ENCODE results near the gene IRAK4. TPM values are rescaled to one million over a fixed set of nuclear protein-coding genes. Genes with fewer than 3 reads are reported as not detected.
A peak's percentile ranks its signal among the peaks of the same experiment; 100 is the strongest.

The IRAK4 gene
- total RNA-seq, 2 experiments from 2014 or later, result 43.4 to 46.0 TPM

DNA sequence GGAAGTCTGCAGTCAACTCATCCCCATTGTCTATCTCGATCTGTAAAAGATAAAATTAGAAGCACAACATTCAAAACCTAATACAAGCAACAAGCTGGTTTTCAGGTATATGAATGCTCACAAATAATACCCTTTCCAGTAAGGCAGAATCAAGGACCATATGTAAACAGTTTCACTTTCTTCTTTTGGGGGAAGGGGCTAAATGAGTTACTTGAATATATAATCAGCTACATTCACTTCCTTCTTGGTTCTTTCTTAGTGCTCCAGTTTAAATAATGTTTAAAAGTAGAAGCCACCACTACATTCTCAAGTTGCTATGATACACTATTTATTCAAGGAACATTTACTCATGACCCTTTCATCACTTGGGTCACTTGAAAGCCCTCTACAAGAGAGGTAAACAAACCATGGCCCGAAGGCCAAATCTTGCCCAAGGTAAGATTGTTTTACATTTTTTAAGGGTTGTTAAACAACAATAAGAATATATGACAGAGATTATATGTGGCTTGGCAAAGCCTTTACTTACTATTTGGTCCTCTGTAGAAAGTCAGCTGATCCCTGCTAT lies 37.0 kb downstream of the IRAK4 start:
- ATAC-seq (ENCODE audit: low read depth), result no peak

DNA sequence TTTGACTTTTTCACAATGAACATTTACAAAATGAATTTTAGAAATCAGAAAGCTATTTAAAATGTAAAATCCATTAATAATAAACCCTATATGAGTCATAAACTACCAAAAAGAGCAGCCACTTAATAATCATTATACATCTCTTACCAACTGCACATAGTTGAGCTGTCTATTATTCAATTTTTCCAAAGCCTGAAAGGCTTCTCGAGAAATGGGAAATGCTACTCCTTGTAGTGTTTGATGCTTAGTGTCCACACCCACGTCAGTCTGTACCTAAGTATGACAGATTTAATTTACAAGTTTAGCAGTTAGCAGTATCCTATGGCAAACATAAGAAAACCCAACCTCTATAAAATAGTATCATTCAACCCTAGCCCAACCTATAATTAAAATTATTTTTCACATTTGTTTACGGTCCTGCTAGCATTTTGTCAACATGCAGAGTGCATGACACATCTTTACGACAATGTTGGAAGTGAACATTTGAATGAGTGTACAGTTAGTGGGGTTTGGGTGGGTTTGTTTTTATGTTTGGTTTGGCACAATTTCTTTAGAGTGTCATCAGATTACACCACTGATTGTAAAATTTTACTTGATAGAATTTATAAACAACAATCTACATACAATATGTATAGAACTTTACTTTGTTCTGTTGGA lies 38.9 kb downstream of the IRAK4 start:
- Mint-ChIP-seq H3K27me3 (no peaks in the 10 kb centered on the region), H3K4me3 (no peak overlapping the region), H3K36me3 (peaks cover 19% of the 10 kb centered on the region), H3K9me3 (no peaks in the 10 kb centered on the region), H3K27ac (no peak overlapping the region), H3K4me1 (peaks cover 4% of the 10 kb centered on the region)
- DNase-seq, result no peak
- POLR2A ChIA-PET, result interaction anchor here (1.4 kb wide), 1 partner anchor 9 kb away, joined by 3 read pairs; the partner anchor contains the start of gene TWF1
- no peak for ATAC-seq (ENCODE audit: low read depth)

More for the DNA sequence above, 37.0 kb downstream of the IRAK4 start:
- Mint-ChIP-seq H3K27ac (no peak overlapping the region), H3K36me3 (peaks cover 19% of the 10 kb centered on the region), H3K9me3 (no peaks in the 10 kb centered on the region), H3K4me3 (no peak overlapping the region), H3K27me3 (no peaks in the 10 kb centered on the region), H3K4me1 (peaks cover 2% of the 10 kb centered on the region)
- no peak for DNase-seq
- POLR2A ChIA-PET, result interaction anchor here (2.0 kb wide), 1 partner anchor 10 kb away, joined by 8 read pairs; the partner anchor contains the start of gene TWF1

DNA sequence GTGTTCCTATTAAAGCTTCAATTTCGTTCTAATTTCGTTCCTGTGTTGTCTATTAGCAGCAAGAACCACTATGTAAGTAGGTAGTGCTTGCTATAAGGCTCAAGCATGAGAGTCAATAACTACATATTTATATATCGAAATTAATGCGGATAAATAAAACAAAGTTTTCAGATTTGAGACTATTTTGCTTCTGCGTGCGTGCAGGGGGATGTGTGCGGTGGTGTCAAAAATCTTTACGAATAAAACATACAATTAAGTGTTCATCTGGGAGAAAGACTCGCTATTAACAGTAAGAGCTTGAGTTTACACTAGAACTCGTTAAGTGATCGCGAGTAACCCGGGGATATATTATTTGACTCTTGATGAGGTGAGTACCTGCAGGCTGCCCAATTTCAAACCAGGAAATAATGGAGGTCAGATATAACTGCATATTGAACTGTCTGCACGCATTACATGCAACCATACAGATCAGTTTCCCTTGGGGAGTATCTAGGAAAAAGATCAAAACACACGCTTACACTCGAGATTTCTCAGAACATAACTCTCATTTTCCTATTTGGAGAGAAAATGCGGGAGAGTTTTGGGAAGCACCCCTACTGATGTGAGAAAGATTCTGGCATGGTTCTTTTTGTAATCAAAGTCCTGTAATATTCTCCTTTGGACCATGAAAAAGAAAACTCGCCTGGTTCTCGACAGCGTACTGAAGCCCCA lies 46.6 kb downstream of the IRAK4 start:
- Mint-ChIP-seq H3K4me3 (peak overlapping the region; percentile 100), H3K4me1 (peaks cover 23% of the 10 kb centered on the region), H3K36me3 (peaks cover 10% of the 10 kb centered on the region), H3K27me3 (no peaks in the 10 kb centered on the region), H3K9me3 (no peaks in the 10 kb centered on the region), H3K27ac (peak overlapping the region; percentile 100)
- DNase-seq (no peak), ATAC-seq (ENCODE audit: low read depth) (no peak)
- POLR2A ChIA-PET, result interaction anchor here (0.6 to 3.0 kb wide), 11 partner anchors 9 to 77 kb away, joined by 3 to 51 read pairs (median 4); partner anchors contain the start of genes IRAK4, PUS7L and TMEM117

DNA sequence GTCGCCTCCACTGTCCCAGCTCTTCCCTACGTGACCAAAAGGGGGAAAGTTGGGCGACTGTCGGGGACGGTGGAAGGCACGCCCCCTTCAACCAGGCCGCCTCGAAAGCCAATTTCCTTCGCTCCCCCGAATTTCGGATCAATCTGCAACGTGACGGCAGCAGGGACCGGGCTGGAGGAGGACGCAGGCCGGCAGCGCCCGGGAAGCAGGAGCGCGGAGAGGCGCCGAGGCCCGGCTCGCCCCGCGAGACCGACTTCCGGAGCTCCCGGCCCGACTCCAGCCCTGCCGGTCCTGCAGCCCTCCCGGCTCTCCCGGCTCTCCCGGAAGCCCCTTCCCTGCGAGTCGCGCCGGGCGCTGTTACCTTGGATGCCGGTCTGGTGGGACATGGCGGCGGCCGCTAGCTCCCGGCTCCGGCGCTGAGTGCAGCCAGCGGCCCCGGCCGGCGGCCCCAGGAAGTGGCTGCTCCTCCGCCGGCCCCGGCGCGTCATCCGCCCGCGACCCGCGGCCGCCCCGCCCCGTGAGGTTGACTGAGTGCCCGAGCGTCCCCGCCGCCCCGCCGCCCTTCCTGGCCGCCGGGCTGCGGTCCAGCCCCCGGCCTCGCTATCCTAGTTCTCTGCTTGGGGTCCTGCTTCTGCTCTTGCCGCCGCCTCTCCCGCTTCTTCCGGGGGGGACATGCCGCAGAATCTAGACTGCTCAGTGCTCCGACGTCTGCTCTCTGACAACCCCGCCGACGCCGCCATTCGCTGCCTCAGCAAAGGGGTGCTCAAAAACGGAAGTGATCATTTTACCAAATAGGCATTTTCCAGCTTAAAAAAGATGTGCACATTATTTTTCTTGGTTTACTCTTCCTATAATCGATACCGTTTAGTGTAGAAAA lies 47.3 kb downstream of the IRAK4 start, which contains the start of gene TWF1:
TSS of gene TWF1 (minus strand) at position 458 of the 877 bp plus-strand sequence. CDS start at position 386, 72 bp downstream.
- Mint-ChIP-seq H3K36me3 (peaks cover 9% of the 10 kb centered on the region), H3K27me3 (peaks cover 1% of the 10 kb centered on the region), H3K9me3 (no peaks in the 10 kb centered on the region), H3K4me3 (peak within 1 kb of the TSS; percentile 100), H3K4me1 (peaks cover 23% of the 10 kb centered on the region), H3K27ac (peak within 1 kb of the TSS; percentile 100)
- ATAC-seq (ENCODE audit: low read depth), result peak; percentile 94
- DNase-seq, result peak; percentile 97
- POLR2A ChIA-PET, result interaction anchor here (0.6 to 3.0 kb wide), 12 partner anchors 8 to 76 kb away, joined by 3 to 51 read pairs (median 4); partner anchors contain the start of genes IRAK4, PUS7L and TMEM117

DNA sequence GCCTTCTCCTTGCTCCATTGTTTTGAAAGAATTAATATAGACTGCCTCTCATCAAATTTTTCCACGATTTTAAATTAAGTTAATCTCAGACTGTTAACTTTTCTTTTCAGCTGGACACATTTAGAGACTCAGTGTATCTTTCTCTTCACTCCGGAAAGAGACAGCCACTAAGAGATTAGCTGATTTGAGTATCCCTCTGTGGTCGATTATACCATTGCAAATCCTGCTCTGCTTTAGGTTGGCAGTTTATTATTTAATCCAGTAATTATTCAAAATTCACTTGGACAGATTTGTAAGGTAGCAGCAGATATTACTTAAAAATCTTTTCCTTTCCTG lies 48.0 kb downstream of the IRAK4 start:
- Mint-ChIP-seq H3K27ac (peak overlapping the region; percentile 100), H3K4me1 (peaks cover 23% of the 10 kb centered on the region), H3K27me3 (peaks cover 3% of the 10 kb centered on the region), H3K4me3 (peak overlapping the region; percentile 100), H3K36me3 (peaks cover 7% of the 10 kb centered on the region), H3K9me3 (no peaks in the 10 kb centered on the region)
- ATAC-seq (ENCODE audit: low read depth), result no peak
- no peak for DNase-seq
- POLR2A ChIA-PET, result interaction anchor here (1.4 to 3.0 kb wide), 8 partner anchors 9 to 76 kb away, joined by 3 to 51 read pairs (median 6); partner anchors contain the start of genes IRAK4, PUS7L and TMEM117

DNA sequence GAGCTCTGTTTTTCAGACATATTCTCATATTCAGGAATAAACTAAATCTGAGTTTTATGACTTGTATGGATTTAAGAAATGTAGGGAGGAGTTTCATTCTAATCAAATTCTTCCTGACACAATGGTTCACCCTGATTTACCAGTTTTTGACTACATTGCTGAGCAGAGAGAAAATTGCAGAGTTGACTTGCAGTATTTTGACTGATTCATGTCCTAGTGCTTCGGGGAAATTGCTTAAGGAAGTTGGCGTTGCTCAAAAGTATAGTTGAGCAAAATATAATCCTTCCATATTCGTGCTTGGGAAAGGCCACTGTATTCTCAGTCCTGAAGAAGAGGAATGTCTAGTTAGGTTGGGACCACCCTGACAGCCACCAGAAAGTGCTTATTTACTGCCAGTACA lies 48.6 kb downstream of the IRAK4 start:
- Mint-ChIP-seq H3K27me3 (peaks cover 5% of the 10 kb centered on the region), H3K36me3 (peaks cover 5% of the 10 kb centered on the region), H3K9me3 (no peaks in the 10 kb centered on the region), H3K4me1 (peaks cover 21% of the 10 kb centered on the region), H3K4me3 (peak overlapping the region; percentile 100), H3K27ac (peak overlapping the region; percentile 100)
- DNase-seq (no peak), ATAC-seq (ENCODE audit: low read depth) (no peak)
- POLR2A ChIA-PET, result interaction anchor here (2.9 to 3.0 kb wide), 2 partner anchors 28 to 48 kb away, joined by 14 to 51 read pairs; partner anchors contain the start of genes IRAK4, PUS7L and TMEM117

DNA sequence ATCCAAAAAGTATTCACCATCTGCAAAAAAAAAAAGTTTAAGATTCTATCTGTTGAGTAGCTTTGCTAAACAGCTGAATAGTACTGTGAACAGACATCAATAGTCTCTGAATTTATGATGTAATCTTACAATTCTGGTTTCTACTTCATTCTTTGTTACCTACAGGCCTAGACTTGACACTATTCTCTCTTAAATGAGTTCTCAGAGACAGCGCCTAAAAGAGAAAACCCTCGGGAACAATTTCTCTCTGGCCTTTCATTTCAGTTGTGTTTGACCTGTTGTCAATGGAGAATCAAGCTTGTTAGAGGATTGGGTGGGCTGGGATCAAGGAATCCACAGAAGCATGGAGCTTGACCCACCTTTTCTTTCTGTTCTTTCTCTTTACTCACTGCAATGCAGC lies 53.3 kb downstream of the IRAK4 start:
- Mint-ChIP-seq H3K9me3 (no peaks in the 10 kb centered on the region), H3K27ac (no peak overlapping the region), H3K4me3 (no peak overlapping the region), H3K4me1 (peaks cover 6% of the 10 kb centered on the region), H3K36me3 (no peaks in the 10 kb centered on the region), H3K27me3 (peaks cover 5% of the 10 kb centered on the region)
- ATAC-seq (ENCODE audit: low read depth) (no peak), DNase-seq (no peak)
- POLR2A ChIA-PET, result no interaction called here

DNA sequence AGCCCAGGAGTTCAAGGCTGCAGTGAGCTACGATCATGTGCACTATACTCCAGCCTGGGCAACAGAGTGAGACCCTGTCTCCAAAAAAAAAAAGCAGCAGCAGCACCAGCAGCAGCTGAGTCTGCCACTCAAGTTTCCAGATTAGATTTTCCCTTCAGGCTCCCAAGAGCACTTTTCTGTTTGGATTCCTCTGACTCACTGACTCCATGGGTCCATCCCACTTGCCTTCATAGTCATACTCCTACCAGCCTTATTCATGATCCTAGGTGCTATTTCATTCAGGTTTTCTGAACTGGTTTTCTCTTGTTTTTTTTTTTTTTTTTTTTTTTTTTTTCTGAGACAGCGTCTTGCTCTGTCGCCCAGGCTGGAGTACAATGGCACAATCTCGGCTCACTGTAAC lies 54.2 kb downstream of the IRAK4 start:
- DNase-seq, result no peak
- Mint-ChIP-seq H3K4me1 (peaks cover 1% of the 10 kb centered on the region), H3K36me3 (no peaks in the 10 kb centered on the region), H3K27ac (no peak overlapping the region), H3K9me3 (no peaks in the 10 kb centered on the region), H3K4me3 (no peak overlapping the region), H3K27me3 (peaks cover 5% of the 10 kb centered on the region)
- no peak for ATAC-seq (ENCODE audit: low read depth)
- POLR2A ChIA-PET, result no interaction called here

DNA sequence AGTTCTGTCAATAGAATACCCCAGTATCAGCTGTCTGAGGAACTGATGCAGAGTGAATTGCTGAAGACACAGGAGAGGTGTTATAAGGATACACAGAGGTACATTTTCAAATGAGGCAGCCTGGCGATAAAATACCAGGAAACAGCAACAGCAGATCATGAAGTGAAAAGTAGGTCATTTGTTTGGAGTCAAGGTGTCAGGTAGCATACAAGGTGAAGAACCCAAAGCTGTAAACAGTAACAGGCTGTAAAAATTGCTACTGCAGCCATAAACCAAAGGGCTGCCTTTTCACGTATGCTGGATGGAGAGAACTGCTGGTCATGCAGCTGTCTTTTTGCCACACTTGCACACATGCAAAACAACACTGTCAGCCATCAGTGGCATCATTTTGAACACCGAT lies 56.7 kb downstream of the IRAK4 start:
- Mint-ChIP-seq H3K4me3 (no peak overlapping the region), H3K9me3 (no peaks in the 10 kb centered on the region), H3K27ac (no peak overlapping the region), H3K27me3 (peaks cover 7% of the 10 kb centered on the region), H3K4me1 (peaks cover 1% of the 10 kb centered on the region), H3K36me3 (no peaks in the 10 kb centered on the region)
- DNase-seq, result no peak
- POLR2A ChIA-PET, result interaction anchor here (3.8 kb wide), 1 partner anchor 9 kb away, joined by 16 read pairs; the partner anchor contains the start of gene TWF1
- no peak for ATAC-seq (ENCODE audit: low read depth)

DNA sequence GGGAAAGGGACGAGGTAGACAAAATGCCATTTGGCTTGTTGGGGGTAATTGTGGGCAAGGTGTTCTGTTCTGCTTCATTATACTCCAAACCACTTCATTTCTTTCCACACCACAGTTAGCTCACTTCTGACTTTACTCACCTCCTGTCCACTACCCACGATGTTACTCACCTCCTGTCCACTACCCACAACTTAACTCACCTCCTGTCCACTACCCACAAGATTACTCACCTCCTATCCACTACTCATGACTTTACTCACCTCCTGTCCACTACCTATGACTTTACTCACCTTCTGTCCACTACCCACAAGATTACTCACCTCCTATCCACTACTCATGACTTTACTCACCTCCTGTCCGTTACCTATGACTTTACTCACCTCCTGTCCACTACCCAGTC lies 57.4 kb downstream of the IRAK4 start:
- Mint-ChIP-seq H3K27ac (no peak overlapping the region), H3K27me3 (peaks cover 4% of the 10 kb centered on the region), H3K9me3 (no peaks in the 10 kb centered on the region), H3K36me3 (no peaks in the 10 kb centered on the region), H3K4me1 (peaks cover 1% of the 10 kb centered on the region), H3K4me3 (no peak overlapping the region)
- POLR2A ChIA-PET, result interaction anchor here (3.8 kb wide), 1 partner anchor 10 kb away, joined by 16 read pairs; the partner anchor contains the start of gene TWF1
- no peak for ATAC-seq (ENCODE audit: low read depth)
- no peak for DNase-seq

DNA sequence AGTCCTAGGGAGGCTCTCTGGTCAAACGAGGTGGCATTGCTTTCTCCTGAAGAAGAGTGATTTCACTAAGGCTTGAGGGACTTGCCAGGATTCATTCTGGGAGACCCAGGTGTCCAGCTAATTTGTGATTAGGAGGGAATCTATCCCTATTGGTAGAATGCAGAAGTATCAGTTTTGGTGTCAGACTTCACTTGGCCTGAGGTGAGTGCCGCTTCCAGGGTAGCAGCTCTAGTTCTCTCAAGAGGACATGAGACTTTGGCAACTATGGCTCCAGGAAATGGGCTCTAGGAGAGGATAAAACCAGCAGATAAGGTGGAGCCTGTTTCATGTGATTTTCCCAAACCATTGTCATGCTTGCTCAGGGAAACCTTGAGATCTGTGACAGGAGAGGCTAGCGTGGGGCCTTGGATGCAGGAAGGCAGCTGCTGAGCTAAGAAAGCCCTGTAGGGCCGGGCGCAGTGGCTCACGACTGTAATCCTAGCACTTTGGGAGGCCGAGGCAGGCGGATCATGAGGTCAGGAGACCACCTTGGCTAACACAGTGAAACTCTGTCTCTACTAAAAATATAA lies 65.5 kb downstream of the IRAK4 start:
- no peak for DNase-seq
- H3K4me3 Mint-ChIP-seq, result no peak overlapping the region
- no peak overlapping the region for H3K27ac Mint-ChIP-seq
- peaks cover 20% of the 10 kb centered on the region for H3K27me3 Mint-ChIP-seq
- POLR2A ChIA-PET, result interaction anchor here (1.1 kb wide), 1 partner anchor 18 kb away, joined by 3 read pairs; the partner anchor contains the start of gene TWF1
- ATAC-seq (ENCODE audit: low read depth), result no peak
- H3K36me3 Mint-ChIP-seq, result no peaks in the 10 kb centered on the region
- no peaks in the 10 kb centered on the region for H3K4me1 Mint-ChIP-seq
- no peaks in the 10 kb centered on the region for H3K9me3 Mint-ChIP-seq

DNA sequence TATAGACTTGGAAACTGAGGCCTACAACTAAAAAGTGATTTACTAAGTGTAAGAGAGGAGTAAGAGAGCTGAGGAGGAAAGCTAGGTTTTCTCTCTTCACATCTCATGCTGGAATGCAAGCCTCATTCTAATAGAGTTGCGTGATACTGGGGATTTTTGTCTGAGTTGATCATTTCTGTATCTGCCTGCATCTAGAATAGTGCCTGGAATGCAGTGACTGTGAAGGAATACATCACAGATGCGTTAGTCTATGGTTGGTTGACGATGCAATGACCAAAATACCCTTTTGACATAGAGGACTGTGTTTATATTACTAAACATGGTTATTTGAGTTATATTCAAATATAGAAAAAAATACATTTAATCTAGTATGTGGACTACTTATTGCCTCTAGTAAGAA lies 67.9 kb downstream of the IRAK4 start:
- no peak overlapping the region for H3K4me3 Mint-ChIP-seq
- H3K9me3 Mint-ChIP-seq, result no peaks in the 10 kb centered on the region
- no peak overlapping the region for H3K27ac Mint-ChIP-seq
- DNase-seq (no peak), ATAC-seq (ENCODE audit: low read depth) (no peak)
- POLR2A ChIA-PET, result no interaction called here
- H3K4me1 Mint-ChIP-seq, result peaks cover under 1% of the 10 kb centered on the region
- H3K27me3 Mint-ChIP-seq, result peaks cover 37% of the 10 kb centered on the region
- H3K36me3 Mint-ChIP-seq, result no peaks in the 10 kb centered on the region
